Dedifferentiated amniotic fluid mesenchymal stem cell (primary cell): ENCODE measurements around the gene SORL1.
"Not testable (repeated sequence)": the region's sequence is repeated elsewhere in the genome, so short reads cannot be mapped to it uniquely, and the experiment has no call there.

Source experiments
- DNase-seq: peaks from one replicate; pipeline ENCODE4 v3.0.0-alpha.2; 2016; ENCODE audit errors: extremely low spot score

SORL1 gene

GRCh38 chr11:121503051-121503450 is 50.9 kb downstream of the SORL1 start:
- DNase-seq, result no peak

DNA sequence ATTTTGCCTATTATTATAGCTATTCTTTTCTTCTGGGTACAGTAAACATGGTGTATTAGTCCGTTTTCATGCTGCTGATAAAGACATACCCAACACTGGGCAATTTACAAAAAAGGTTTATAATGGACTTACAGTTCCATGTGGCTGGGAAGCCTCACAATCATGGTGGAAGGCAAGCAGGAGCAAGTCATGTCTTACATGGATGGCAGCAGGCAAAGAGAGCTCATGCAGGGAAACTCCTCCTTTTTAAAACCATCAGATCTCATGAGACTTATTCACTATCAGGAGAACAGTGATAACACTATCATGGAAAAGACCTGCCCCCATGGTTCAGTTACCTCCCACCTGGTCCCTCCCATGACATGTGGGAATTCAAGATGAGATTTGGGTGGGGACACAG is 54.1 kb downstream of the SORL1 start:
- not testable (repeated sequence) for DNase-seq

- DNase-seq, result no peak
Observed at GRCh38 chr11:121508449-121508848, 56.3 kb downstream of the SORL1 start.

DNA sequence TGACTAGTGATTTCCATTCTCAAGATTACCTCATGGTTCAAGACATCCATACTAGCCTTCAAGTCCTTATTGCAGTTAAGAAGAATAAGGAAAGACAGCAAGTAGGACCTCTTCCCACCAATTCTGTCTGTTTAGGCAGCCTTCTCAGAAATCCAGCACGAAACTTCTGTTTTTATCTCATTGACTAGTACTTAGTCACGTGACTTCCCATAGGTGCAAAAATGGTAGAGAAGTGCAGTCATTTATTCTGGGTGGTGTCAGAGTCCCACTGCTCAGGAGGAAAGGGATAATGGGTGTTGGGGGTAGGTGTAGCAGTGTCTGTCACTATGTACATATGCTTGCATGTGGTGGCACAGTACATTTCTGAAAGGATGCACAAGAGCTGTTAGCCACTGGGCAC is 58.3 kb downstream of the SORL1 start:
- no peak for DNase-seq

- DNase-seq, result no peak
Observed at GRCh38 chr11:121512468-121513465, 60.7 kb downstream of the SORL1 start.

DNA sequence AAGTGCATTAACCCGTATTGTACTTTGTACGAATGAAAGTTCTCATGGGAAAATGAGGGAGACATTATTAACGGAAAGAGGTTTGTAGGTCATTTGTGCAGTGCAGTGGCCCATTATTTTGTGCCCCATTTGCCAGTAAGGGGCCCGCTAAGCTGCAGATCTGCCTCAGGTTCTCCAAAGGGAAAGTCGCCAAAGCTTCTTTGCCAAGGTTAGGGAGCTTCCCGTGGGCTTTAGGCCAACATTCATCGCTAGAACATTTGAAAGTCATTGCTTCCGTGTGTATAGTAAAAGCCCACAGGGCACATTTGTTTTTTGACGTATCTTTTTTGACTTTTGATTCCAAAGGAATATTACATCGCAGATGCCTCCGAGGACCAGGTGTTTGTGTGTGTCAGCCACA is 61.7 kb downstream of the SORL1 start:
- DNase-seq, result no peak

DNA sequence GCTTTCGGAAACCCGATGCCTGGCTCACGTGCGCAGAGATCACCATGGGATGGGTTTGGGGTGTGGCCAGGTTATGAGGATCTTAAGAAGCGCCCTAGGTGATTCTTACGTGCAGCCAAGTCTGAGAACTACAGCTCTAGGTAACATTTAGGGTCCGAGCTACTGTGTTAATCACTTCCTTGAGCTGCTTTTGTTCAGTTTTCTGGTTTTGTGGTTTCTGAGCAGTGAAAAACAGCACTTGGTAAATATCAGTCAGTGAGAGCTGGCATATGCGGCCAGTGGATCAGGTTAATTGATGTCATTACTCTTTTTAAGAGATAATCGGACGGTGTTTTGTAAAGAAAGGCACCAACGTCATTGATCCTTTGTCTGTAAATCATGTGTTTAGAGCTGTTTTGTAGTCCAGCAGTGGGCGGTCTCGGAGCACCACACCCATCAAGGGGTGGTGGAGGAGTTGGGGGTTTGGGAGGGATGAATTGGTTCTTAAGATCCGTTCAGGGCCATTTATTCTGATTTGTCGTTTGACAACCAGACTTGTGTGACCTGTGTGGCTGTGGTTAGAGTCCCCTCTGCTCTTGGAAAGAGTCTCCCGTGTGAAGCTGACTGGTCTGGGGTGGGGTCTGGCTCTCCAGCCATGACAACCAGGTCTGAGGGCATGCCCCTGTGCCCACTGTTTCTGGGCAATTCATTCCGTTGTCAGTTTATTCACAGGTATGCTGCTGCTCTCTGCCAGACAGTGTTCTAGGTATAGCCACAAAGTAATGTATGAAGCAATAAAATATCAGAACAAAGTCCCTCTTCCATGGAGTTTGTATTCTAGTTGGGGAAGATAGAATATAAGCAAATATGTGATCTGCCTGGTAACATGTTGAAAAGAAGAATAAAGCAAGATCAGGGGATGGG is 62.6 kb downstream of the SORL1 start:
- DNase-seq, result no peak

DNA sequence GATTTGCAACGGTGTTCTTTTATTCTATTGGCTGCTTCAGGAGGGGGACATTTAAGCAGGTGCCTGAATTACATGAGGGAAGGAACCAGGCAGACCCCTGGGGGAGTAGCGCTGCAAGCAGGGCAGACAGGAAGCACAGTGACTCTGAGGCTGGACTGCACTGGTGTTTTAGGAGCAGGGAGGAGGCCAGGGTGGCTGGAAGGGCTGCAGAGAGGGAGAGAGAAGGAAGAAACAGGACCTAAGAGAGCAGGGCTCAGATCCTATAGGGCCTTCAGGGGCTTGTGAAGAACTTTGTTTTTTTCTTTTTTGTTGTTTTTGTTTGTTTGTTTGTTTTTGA is 63.2 kb downstream of the SORL1 start:
- DNase-seq, result no peak

- DNase-seq, result no peak
Observed at GRCh38 chr11:121517996-121518395, 65.9 kb downstream of the SORL1 start.

DNA sequence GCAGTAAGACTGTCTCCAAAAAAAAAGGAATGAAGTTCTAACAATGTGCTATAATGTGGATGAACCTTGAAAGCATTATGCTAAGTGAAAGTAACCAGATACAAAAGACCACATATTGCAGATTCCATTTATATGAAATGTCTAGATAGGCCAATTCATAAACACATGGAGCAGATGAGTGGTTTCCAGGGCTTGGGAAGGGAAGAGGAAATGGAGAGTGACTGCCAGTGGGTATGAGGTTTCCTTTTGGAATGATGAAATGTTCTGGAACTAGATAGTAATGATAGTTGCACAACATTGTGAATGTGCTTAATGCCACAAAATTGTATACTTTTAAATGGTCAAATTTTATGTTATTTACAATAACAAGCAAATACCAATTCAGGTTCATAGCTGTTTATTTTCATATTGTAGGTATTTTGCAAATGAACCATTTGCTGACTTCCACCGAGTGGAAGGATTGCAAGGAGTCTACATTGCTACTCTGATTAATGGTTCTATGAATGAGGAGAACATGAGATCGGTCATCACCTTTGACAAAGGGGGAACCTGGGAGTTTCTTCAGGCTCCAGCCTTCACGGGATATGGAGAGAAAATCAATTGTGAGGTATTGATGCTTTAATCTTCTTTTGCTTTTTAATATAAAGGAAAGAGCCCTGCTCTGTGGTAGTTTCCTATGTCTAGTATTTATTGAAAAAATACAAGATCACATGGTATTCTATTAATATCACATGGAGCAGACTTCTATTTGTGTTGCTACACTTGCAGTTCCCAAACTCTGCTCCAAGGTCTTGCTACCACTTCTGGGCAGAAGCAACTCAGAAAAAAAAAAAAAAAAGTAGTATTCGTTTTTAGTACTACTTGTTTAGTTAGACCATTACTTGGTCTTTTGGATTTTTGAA is 68.4 kb downstream of the SORL1 start:
- DNase-seq, result peak; percentile 20

GRCh38 chr11:121521145-121522042 is 69.3 kb downstream of the SORL1 start:
- no peak for DNase-seq

GRCh38 chr11:121522043-121522941 is 70.2 kb downstream of the SORL1 start:
- DNase-seq, result no peak

GRCh38 chr11:121523581-121524232 is 71.6 kb downstream of the SORL1 start:
- no peak for DNase-seq

DNA sequence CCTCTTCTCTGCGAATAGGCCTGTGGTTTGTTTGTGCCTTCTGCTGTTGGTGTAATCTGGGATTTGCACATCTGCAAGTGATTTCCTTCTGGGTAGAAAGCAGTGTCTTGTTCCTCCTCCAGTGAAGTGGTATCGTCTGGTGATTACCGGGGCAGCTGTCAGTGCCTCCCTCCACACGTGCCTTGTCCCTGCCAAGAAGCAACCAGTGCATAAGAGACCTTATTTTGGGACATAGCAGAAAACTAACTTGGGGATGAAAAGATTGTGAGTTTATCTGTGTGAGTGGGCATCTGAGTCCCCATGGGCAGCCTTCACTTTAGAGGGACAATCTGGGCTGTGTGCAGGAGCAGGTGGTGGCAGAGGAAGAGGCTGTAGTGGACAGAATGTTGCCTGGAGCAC is 72.1 kb downstream of the SORL1 start:
- DNase-seq, result no peak

GRCh38 chr11:121525376-121525775 is 73.3 kb downstream of the SORL1 start:
- DNase-seq, result no peak

GRCh38 chr11:121530257-121530656 is 78.1 kb downstream of the SORL1 start:
- DNase-seq, result no peak

- DNase-seq, result no peak
Observed at GRCh38 chr11:121533601-121534000, 81.5 kb downstream of the SORL1 start.

GRCh38 chr11:121534131-121535093 is 82.3 kb downstream of the SORL1 start:
- peak; percentile 42 for DNase-seq
